ENCODE measurements around the gene MVB12B.
"Not testable (repeated sequence)": the region's sequence is repeated elsewhere in the genome, so short reads cannot be mapped to it uniquely, and the experiment has no call there.

GRCh38 chr9:126285652-126286051, 41.0 kb upstream of the MVB12B start:
- not testable (repeated sequence) for TF ChIP-seq POLR2A (IDR thresholded peaks at IDR 0.05; ENCODE audit: low read length); GATA1 (IDR thresholded peaks at IDR 0.05; ENCODE audit: low read depth, low read length)

All from erythroblast (primary cell).